Measurements from ENCODE around the gene PAPPA2.

Gene PAPPA2

DNA sequence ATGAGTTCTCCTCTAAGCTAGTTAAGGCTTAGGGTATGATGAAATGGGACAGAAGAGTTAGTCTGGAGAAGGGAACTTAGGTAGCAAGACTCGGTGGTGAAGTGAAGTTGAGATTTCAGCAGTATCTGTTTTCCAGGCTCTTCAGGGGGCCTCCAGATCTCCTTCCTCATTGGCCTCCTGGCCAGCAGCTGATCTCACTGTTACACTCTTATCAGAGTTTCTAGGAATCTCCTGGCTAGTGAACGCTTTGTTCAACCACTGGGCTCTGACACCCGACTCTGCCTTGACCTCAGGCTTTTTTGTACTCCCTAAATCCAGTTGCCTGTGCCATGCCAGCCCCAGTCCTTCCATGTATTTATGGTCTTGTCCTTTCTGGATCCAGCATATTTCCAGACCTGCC is 390.5 kb downstream of the PAPPA2 start:
- DNase-seq (ENCODE audit: low read depth in 2 of 2, low spot score in 1 of 2) = no peak

DNA sequence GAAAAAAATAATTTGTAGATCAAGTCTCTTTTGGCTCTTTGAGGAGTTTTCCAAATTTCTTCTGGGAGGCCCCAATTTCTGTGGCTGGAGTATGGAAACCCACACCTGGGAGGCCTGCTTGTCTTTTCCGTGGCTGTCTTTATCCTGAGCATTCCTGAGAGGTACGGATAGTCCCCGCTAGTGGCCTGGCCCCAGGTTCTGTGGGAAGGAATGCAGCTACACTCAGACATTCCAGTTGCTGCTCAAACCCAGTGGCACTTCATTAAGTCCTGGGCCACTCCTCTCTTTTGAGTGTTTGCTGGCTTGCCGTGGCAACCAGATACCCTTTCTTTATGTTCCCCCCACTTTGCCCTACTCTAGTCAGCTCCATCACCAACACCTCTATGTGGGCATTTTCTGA is 391.1 kb downstream of the PAPPA2 start:
- no peak for DNase-seq (ENCODE audit: low read depth in 2 of 2, low spot score in 1 of 2)

- no peak for DNase-seq (ENCODE audit: low read depth in 2 of 2, low spot score in 1 of 2)
These were observed 392.1 kb downstream of the PAPPA2 start for GRCh38 chr1:176854758-176855745.

- no peak for DNase-seq (ENCODE audit: low read depth in 2 of 2, low spot score in 1 of 2)
These were observed 394.7 kb downstream of the PAPPA2 start for GRCh38 chr1:176857632-176858031.

GRCh38 chr1:176858433-176858916 is 395.5 kb downstream of the PAPPA2 start:
- DNase-seq (ENCODE audit: low read depth in 2 of 2, low spot score in 1 of 2) = no peak

DNA sequence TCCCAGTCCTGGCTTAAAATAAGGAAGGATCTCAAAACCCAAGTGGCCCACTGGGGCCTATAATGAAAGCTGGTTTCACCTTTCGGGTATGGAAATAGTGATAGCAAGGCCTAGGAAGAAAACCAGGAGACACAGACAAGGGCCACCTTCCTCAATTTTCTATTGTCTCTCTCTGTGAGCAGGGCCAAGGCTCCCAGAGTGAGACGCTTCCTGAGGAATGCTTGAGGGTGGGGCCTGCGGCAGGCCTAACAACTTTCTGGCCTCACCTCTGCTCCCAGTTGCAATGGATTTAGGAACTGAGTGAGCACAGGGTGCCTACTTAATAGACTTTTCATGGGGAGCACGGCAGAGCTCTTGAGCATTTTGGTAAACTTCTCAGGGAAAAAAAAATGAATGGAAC is 400.6 kb downstream of the PAPPA2 start:
- no peak for DNase-seq (ENCODE audit: low read depth in 2 of 2, low spot score in 1 of 2)

GRCh38 chr1:176864211-176864610 is 401.2 kb downstream of the PAPPA2 start:
- no peak for DNase-seq (ENCODE audit: low read depth in 2 of 2, low spot score in 1 of 2)

GRCh38 chr1:176866011-176866714 is 403.2 kb downstream of the PAPPA2 start:
- no peak for DNase-seq (ENCODE audit: low read depth in 2 of 2, low spot score in 1 of 2)

GRCh38 chr1:176869577-176869976 is 406.6 kb downstream of the PAPPA2 start:
- DNase-seq (ENCODE audit: low read depth in 2 of 2, low spot score in 1 of 2) = no peak

DNA sequence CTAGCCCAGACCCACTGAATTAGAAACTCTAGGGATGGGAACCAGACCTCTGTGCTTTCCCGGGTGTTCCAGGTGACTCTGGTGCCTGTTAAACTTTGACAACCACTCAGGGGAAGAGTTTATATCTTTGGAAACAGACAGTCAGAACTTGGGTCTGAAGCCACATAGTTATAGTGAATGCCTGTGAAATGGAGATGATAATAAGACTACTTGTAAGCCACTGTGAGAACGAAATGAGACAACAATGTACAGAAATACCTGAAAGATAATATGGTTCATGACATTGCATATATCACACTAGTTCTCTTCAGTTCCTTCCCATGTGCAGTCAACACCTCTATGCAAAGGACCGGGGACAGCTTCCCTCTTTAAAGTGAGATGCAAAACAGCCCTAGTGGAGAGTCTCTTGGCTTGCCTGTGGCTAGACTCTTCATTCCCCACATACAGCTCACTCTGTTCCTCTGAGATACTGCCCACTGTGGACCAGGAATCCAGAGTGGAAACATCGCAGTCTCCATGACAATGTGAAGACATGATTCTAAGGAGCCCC is 414.1 kb downstream of the PAPPA2 start:
- DNase-seq (ENCODE audit: low read depth in 2 of 2, low spot score in 1 of 2) = no peak

GRCh38 chr1:176877557-176877956 is 414.6 kb downstream of the PAPPA2 start:
- DNase-seq (ENCODE audit: low read depth in 2 of 2, low spot score in 1 of 2) = no peak

DNA sequence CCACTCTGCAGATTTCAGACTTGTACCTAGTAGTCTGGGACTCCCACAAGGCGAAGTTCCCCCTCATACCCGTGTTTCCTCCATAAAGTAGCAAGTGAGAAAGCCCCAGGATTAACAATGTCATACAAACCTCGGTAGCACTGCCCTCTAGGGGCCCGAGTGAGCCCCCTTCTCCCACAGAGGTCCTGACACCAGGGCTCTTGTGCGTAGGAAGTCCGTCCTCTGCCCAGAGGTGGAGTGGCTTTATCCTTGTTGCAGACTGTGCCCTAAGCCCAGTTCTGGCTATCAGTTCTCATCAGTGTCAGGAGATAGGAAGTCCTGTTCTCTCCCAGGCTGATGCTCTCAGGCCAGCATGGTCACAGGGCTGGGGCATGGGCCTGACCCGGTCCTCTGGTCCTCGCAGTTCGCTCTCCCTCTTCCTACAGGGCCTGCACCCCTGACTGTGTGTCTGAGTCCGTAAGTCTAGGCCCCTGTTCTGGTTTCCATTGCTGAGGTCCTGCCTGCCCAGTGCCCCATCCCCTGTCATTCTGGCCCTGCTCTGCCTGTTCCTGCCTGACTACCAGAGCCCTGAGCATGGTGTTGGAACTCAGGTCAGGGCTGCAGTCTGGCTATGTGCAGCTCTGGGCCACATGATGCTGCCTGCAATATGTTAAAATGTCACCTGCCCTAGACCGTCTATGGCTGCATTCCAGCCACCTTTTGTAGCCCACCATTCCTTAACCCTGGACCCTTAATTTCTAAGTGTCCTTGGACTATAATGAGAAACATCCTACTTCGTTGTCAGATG is 416.0 kb downstream of the PAPPA2 start:
- DNase-seq (ENCODE audit: low read depth in 2 of 2, low spot score in 1 of 2) = no peak

DNA sequence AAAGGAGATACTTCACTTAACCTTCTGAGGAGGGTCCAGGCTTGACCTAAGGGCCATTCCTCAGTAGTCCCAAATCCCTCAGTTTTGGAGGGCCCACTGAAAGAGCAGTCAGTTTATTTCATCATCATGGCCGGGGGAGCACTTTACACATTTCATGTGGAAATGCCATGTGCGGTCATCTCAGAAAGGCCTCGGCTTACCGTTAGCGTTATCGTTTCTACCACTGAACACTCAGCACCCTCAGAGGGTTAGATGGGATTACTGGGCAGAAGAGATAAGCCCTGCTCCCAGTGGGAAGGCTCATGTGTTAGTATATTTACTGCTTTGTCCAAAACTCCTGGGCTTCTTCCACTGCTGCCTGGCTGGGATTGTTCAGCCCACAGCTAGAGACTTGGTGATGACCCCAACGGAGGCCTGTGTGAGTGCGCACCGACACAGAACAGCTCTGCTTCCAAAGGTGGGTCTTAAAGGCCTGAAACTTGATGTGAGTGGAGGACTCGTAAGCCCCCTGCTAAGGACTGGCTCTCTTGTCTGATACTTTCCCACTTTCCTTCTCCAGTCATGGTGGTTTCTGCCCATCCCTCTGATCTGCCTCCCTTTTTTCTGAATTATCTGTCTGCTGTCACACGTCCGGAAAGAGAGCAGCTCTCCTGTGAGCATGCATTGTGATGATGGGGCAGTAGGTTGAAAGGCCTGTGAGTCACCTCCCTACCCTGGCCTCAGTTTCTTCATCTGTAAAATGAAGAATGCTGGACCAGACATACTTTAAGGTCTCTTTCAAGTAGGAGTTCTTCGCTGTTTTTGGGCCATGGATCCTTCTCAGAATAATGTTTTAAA is 417.0 kb downstream of the PAPPA2 start:
- no peak for DNase-seq (ENCODE audit: low read depth in 2 of 2, low spot score in 1 of 2)

DNA sequence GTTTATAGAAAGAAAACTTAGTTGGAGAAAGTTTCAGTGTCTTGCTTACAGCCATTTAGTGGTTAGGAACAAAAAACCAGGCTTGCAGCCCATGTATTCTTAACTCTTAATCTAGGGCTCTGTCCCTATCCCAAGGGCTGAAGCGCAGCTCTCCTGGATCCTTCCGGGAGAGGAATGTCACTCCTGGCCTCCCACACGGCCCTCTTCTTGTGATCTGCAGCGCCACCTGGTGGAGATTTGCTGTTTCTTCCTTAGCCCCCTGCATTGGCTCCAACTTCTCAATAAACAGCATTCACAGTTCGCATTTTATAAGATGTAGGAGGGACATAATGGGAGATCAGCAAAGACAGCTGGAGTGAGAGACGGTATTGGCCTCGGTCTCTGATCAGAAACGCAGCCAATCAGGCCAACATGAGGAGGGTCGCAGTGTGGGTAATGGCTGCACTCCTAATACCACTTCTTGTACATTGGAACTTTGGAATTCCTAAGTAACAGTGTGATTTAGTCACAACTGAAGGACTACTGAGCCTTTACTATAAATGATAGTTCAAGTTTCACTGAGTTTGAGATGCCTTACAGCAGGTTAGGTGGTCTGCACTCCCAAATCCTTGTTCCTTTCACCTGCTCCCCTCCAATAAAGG is 418.1 kb downstream of the PAPPA2 start:
- DNase-seq (ENCODE audit: low read depth in 2 of 2, low spot score in 1 of 2) = no peak

- DNase-seq (ENCODE audit: low read depth in 2 of 2, low spot score in 1 of 2) = no peak
These were observed 421.3 kb downstream of the PAPPA2 start for GRCh38 chr1:176884286-176884685.

GRCh38 chr1:176884911-176885310 is 421.9 kb downstream of the PAPPA2 start:
- DNase-seq (ENCODE audit: low read depth in 2 of 2, low spot score in 1 of 2) = no peak

DNA sequence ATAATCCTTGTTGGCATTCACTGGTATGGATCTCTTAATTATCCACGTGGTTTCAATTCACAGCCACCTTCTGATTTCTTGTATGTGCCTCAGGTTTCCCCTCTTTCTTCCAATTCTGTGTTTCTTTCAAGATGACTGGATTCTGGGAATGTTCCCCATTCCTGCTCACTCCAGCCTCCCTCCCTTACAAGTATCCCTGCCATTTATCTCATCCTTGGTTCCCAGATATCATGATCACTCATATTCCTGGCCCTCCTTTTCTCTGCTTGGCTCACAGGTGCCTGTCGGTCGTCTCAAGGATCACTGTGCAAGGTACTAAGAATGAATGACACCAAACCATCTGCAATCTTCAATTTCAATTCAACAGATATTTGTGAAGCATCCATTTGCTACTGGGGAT is 422.4 kb downstream of the PAPPA2 start:
- no peak for DNase-seq (ENCODE audit: low read depth in 2 of 2, low spot score in 1 of 2)

DNA sequence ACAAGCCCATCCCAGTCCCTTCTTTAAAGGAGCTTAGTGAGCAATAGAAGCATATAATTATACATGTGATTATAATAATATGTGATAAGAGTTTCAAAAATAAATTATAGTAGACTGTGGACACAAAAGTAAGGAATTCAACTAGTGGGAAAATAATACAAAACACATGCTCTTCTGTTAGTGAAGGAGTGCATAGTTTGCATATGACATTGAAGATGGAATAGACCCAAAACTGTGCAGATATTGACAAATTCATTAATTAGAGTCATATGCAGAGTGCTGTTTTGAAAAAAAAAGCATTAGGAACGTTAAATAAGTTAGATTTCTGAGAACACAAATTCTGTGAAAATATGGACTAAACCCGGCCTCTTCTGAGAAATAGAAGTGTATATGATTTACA is 422.8 kb downstream of the PAPPA2 start:
- DNase-seq (ENCODE audit: low read depth in 2 of 2, low spot score in 1 of 2) = no peak

DNA sequence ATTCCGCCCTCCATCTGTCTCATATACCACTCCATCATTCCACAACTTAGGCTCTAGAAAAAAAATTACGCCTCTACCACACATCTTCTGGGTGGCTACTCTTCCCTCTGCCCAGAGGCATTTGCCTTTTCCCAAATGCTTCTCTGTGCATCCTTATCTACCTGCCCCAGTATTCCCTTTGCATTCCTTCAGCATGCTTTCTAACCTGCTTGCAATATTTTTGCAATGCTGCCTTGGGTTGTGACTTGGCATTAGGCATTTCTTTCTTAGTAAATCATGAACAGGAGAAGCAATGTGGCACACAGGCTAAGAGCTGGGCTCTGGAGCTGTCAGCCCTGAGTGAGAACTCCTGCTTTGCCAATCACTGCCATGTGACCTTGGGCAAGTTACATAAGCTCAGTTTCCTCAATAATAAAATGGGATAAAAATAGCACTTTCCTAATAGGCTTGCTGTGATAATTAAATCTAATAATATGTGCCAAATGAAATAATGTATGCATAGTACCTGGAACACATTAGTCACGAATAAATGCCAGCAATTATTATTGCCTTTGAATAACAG is 425.6 kb downstream of the PAPPA2 start:
- DNase-seq (ENCODE audit: low read depth in 2 of 2, low spot score in 1 of 2) = no peak
